Measurements from ENCODE around the gene RPS19.
A peak's percentile ranks its signal among the peaks of the same experiment; 100 is the strongest.

RPS19 gene

GRCh38 chr19:41894350-41894749 is 34.3 kb downstream of the RPS19 start:
- DNase-seq (ENCODE audit: insufficient read length, low spot score) (no peak), FAIRE-seq (no peak)
- TF ChIP-seq SPI1 (IDR thresholded peaks at IDR 0.05; ENCODE audit: low read depth, low read length) (peak; percentile 36; the same call in 1 of the 2 replicates), POLR2AphosphoS5 (IDR thresholded peaks at IDR 0.05; ENCODE audit: low read depth, low read length) (no peak)

GRCh38 chr19:41895745-41896580 is 35.9 kb downstream of the RPS19 start:
- TF ChIP-seq PAX5 (IDR thresholded peaks at IDR 0.05; ENCODE audit: insufficient read depth, low read length, severe bottlenecking) = no peak
- TF ChIP-seq POLR2AphosphoS5 (IDR thresholded peaks at IDR 0.05; ENCODE audit: low read depth, low read length) = no peak
- no peak for TF ChIP-seq POLR2A (IDR thresholded peaks at IDR 0.05; ENCODE audit: low read depth, low read length)
- TF ChIP-seq TAF1 (IDR thresholded peaks at IDR 0.05; ENCODE audit: low read depth, low read length) = no peak
- no peak for TF ChIP-seq SPI1 (IDR thresholded peaks at IDR 0.05; ENCODE audit: low read depth, low read length)
- TF ChIP-seq POU2F2 (IDR thresholded peaks at IDR 0.05; ENCODE audit: low read depth, low read length) = no peak
- FAIRE-seq (peak; percentile 38), DNase-seq (ENCODE audit: insufficient read length, low spot score) (no peak)

- no peak for TF ChIP-seq PAX5 (IDR thresholded peaks at IDR 0.05; ENCODE audit: insufficient read depth, low read length, severe bottlenecking)
- no peak for TF ChIP-seq POU2F2 (IDR thresholded peaks at IDR 0.05; ENCODE audit: low read depth, low read length)
- TF ChIP-seq POLR2A (IDR thresholded peaks at IDR 0.05; ENCODE audit: low read depth, low read length) = no peak
- TF ChIP-seq TAF1 (IDR thresholded peaks at IDR 0.05; ENCODE audit: low read depth, low read length) = no peak
- no peak for TF ChIP-seq SPI1 (IDR thresholded peaks at IDR 0.05; ENCODE audit: low read depth, low read length)
- TF ChIP-seq POLR2AphosphoS5 (IDR thresholded peaks at IDR 0.05; ENCODE audit: low read depth, low read length) = no peak
- FAIRE-seq = no peak
- no peak for DNase-seq (ENCODE audit: insufficient read length, low spot score)
Observed at GRCh38 chr19:41896581-41896942, 36.5 kb downstream of the RPS19 start.

DNA sequence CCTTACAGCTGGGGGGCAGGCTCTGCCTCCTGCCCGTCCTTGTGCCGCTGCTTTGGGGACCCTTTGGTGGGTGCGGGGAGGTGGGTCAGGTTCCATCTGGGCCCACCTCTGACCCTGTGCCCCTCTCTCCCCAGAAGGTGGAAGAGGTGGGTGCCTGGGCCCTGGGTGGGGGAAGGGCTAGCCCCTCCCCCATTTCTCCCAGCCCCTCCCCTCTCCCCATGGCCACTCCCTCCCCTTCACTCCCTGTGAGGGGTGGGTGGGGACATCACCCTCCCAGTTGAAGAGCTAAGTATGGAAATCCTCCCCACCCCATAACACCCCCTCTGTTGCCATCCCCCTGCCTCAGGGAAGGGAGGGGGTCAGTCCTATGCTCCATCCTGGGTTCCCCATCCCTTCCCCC is 37.1 kb downstream of the RPS19 start:
- TF ChIP-seq TAF1 (IDR thresholded peaks at IDR 0.05; ENCODE audit: low read depth, low read length) (no peak), SPI1 (IDR thresholded peaks at IDR 0.05; ENCODE audit: low read depth, low read length) (no peak), POU2F2 (IDR thresholded peaks at IDR 0.05; ENCODE audit: low read depth, low read length) (no peak), POLR2A (IDR thresholded peaks at IDR 0.05; ENCODE audit: low read depth, low read length) (no peak), POLR2AphosphoS5 (IDR thresholded peaks at IDR 0.05; ENCODE audit: low read depth, low read length) (no peak), PAX5 (IDR thresholded peaks at IDR 0.05; ENCODE audit: insufficient read depth, low read length, severe bottlenecking) (no peak)
- DNase-seq (ENCODE audit: insufficient read length, low spot score) (no peak), FAIRE-seq (no peak)

GRCh38 chr19:41897820-41898219 is 37.8 kb downstream of the RPS19 start:
- TF ChIP-seq POLR2AphosphoS5 (IDR thresholded peaks at IDR 0.05; ENCODE audit: low read depth, low read length) (no peak), POLR2A (IDR thresholded peaks at IDR 0.05; ENCODE audit: low read depth, low read length) (no peak), TAF1 (IDR thresholded peaks at IDR 0.05; ENCODE audit: low read depth, low read length) (no peak)
- FAIRE-seq = no peak
- DNase-seq (ENCODE audit: insufficient read length, low spot score) = no peak

DNA sequence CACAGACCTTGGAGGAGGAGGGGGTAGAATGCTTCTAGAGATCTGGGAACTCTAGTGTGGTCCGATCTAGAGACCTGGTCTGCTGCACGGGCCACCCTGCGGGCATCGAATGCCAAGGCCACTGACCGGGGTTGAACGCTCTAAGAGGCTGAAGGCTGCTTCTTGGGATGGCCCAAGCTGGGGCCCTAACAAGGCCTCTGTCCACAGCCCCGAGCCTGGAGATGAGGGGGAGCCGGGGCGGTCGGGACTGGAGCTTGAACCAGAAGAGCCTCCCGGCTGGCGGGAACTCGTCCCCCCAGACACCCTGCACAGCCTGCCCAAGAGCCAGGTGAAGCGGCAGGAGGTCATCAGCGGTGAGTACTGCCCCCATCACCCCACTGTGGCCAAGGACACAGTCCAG is 38.2 kb downstream of the RPS19 start:
- FAIRE-seq (no peak), DNase-seq (ENCODE audit: insufficient read length, low spot score) (no peak)
- TF ChIP-seq POLR2A (IDR thresholded peaks at IDR 0.05; ENCODE audit: low read depth, low read length) (no peak), POU2F2 (IDR thresholded peaks at IDR 0.05; ENCODE audit: low read depth, low read length) (no peak), PAX5 (IDR thresholded peaks at IDR 0.05; ENCODE audit: insufficient read depth, low read length, severe bottlenecking) (no peak), TAF1 (IDR thresholded peaks at IDR 0.05; ENCODE audit: low read depth, low read length) (no peak), POLR2AphosphoS5 (IDR thresholded peaks at IDR 0.05; ENCODE audit: low read depth, low read length) (no peak), SPI1 (IDR thresholded peaks at IDR 0.05; ENCODE audit: low read depth, low read length) (no peak)

- no peak for TF ChIP-seq TAF1 (IDR thresholded peaks at IDR 0.05; ENCODE audit: low read depth, low read length)
- no peak for TF ChIP-seq POU2F2 (IDR thresholded peaks at IDR 0.05; ENCODE audit: low read depth, low read length)
- TF ChIP-seq POLR2A (IDR thresholded peaks at IDR 0.05; ENCODE audit: low read depth, low read length) = no peak
- no peak for TF ChIP-seq SPI1 (IDR thresholded peaks at IDR 0.05; ENCODE audit: low read depth, low read length)
- TF ChIP-seq POLR2AphosphoS5 (IDR thresholded peaks at IDR 0.05; ENCODE audit: low read depth, low read length) = no peak
- no peak for TF ChIP-seq PAX5 (IDR thresholded peaks at IDR 0.05; ENCODE audit: insufficient read depth, low read length, severe bottlenecking)
- no peak for FAIRE-seq
- DNase-seq (ENCODE audit: insufficient read length, low spot score) = no peak
Observed at GRCh38 chr19:41901707-41902360, 41.8 kb downstream of the RPS19 start.

- DNase-seq (ENCODE audit: insufficient read length, low spot score) = no peak
- TF ChIP-seq POLR2AphosphoS5 (IDR thresholded peaks at IDR 0.05; ENCODE audit: low read depth, low read length) (no peak), POU2F2 (IDR thresholded peaks at IDR 0.05; ENCODE audit: low read depth, low read length) (no peak), POLR2A (IDR thresholded peaks at IDR 0.05; ENCODE audit: low read depth, low read length) (no peak), SPI1 (IDR thresholded peaks at IDR 0.05; ENCODE audit: low read depth, low read length) (no peak), TAF1 (IDR thresholded peaks at IDR 0.05; ENCODE audit: low read depth, low read length) (no peak), PAX5 (IDR thresholded peaks at IDR 0.05; ENCODE audit: insufficient read depth, low read length, severe bottlenecking) (no peak)
- no peak for FAIRE-seq
Observed at GRCh38 chr19:41902594-41902993, 42.5 kb downstream of the RPS19 start.

GRCh38 chr19:41903193-41903953 is 43.3 kb downstream of the RPS19 start:
- DNase-seq (ENCODE audit: insufficient read length, low spot score) (no peak), FAIRE-seq (no peak)
- TF ChIP-seq POLR2A (IDR thresholded peaks at IDR 0.05; ENCODE audit: low read depth, low read length) = no peak

Measured in GM12891 (cell line).